SK-N-SH (cell line): ENCODE measurements around the gene MPC2. TPM values are rescaled to one million over a fixed set of nuclear protein-coding genes. Genes with fewer than 3 reads are reported as not detected.

Source experiments
- CTCF ChIA-PET: fragments of 300-600, 350-600 bp; formaldehyde crosslinking; extraction: SDS; loops from one replicate; lab custom pipeline; 2021; lab: Yijun Ruan, JAX
- POLR2A ChIA-PET: fragments of 350-600 bp; sonication (Branson Sonifier 250); formaldehyde crosslinking; extraction: SDS; loops from one replicate; lab custom pipeline; 2020; ENCODE audit warnings: antibody characterized with exemption, inconsistent platforms; lab: Yijun Ruan, JAX
- DNase-seq: peaks from one replicate; pipeline ENCODE4 v3.0.0; 2012
- H2AFZ ChIP-seq: fragments of 200-600 bp; sonication (generic); 2 replicates; pipeline ENCODE4 v1.8.1; 2016; ENCODE audit warnings: antibody characterized with exemption, mild to moderate bottlenecking, low read depth
- H3F3A ChIP-seq: fragments of 200-600 bp; sonication (generic); replicated peaks from 2 replicates; pipeline ENCODE3; 2016; ENCODE audit warnings: antibody characterized with exemption, mild to moderate bottlenecking; ENCODE audit not compliant: insufficient read depth
- H3K27ac ChIP-seq, 2 experiments: fragments of 200-500 bp in 1 of 2; fragments of 200-600 bp in 1 of 2; sonication (Bioruptor generic) in 1 of 2; sonication (generic), shearing (Covaris generic) in 1 of 2; 2 replicates each; pipeline versions ENCODE4 v1.5.1 to v1.6.1; 2014 to 2016; ENCODE audit warnings: low read depth in 2 of 2, inconsistent platforms in 1 of 2, low read length in 1 of 2, mild to moderate bottlenecking in 1 of 2, mixed read lengths in 1 of 2
- H3K27me3 ChIP-seq: fragments of 200-600 bp; sonication (generic), shearing (Covaris generic); 2 replicates; pipeline ENCODE4 v1.6.1; 2016; ENCODE audit warnings: mixed run types; ENCODE audit not compliant: insufficient read depth
- H3K36me3 ChIP-seq, 2 experiments: fragments of 200-500 bp in 1 of 2; fragments of 200-600 bp in 1 of 2; sonication (Bioruptor generic) in 1 of 2; sonication (generic) in 1 of 2; replicated peaks in 1 of 2; 2 replicates each; pipeline versions ENCODE3 to v1.5.1; 2014 to 2016; ENCODE audit warnings: low read length in 1 of 2, mild to moderate bottlenecking in 1 of 2; ENCODE audit not compliant: insufficient read depth in 2 of 2, control insufficient read depth in 1 of 2
- H3K4me1 ChIP-seq, 2 experiments: fragments of 200-500 bp in 1 of 2; fragments of 200-600 bp in 1 of 2; sonication (Bioruptor generic) in 1 of 2; sonication (generic), shearing (Covaris generic) in 1 of 2; 2 replicates each; pipeline versions ENCODE4 v1.5.1 to v1.6.1; 2014 to 2016; ENCODE audit warnings: low read depth in 1 of 2, low read length in 1 of 2, mixed run types in 1 of 2; ENCODE audit not compliant: insufficient read depth in 2 of 2, control insufficient read depth in 1 of 2
- H3K4me2 ChIP-seq: fragments of 200-600 bp; sonication (generic), shearing (Covaris generic); 2 replicates; pipeline ENCODE4 v1.6.1; 2017; ENCODE audit warnings: mixed run types
- H3K4me3 ChIP-seq, 2 experiments: fragments of 200-500 bp in 1 of 2; fragments of 200-600 bp in 1 of 2; sonication (Bioruptor generic) in 1 of 2; sonication (generic), shearing (Covaris generic) in 1 of 2; 2 replicates each; pipeline versions ENCODE4 v1.5.1 to v1.8.1; 2014 to 2016; ENCODE audit warnings: low read depth in 2 of 2, inconsistent platforms in 1 of 2, low read length in 1 of 2, mild to moderate bottlenecking in 1 of 2, mixed read lengths in 1 of 2, moderate library complexity in 1 of 2
- H3K79me2 ChIP-seq: fragments of 200-600 bp; sonication (generic); 2 replicates; pipeline ENCODE4 v1.8.1; 2017; ENCODE audit warnings: mild to moderate bottlenecking; ENCODE audit not compliant: insufficient read depth
- H3K9ac ChIP-seq: fragments of 200-600 bp; sonication (generic); 2 replicates; pipeline ENCODE4 v1.6.1; 2017; ENCODE audit warnings: mixed run types
- H3K9me2 ChIP-seq: fragments of 200-600 bp; sonication (generic); 2 replicates; pipeline ENCODE4 v1.6.1; 2017; ENCODE audit warnings: mixed run types
- H3K9me3 ChIP-seq: fragments of 200-600 bp; sonication (generic); 2 replicates; pipeline ENCODE4 v1.6.1; 2017; ENCODE audit warnings: mixed run types, mild to moderate bottlenecking, moderate library complexity
- H4K20me1 ChIP-seq: fragments of 200-600 bp; sonication (generic); 2 replicates; pipeline ENCODE4 v1.6.1; 2017; ENCODE audit warnings: mild to moderate bottlenecking, mixed run types; ENCODE audit not compliant: insufficient read depth
- EP300 ChIP-seq, 2 experiments: IDR thresholded peaks; 2 replicates each; pipeline versions ENCODE4 v1.4.0 to v1.6.1; 2012; ENCODE audit warnings: borderline replicate concordance in 1 of 2, low read depth in 1 of 2, low read length in 1 of 2
- EZH2phosphoT487 ChIP-seq: fragments of 200-600 bp; sonication (generic); IDR thresholded peaks from 2 replicates; pipeline ENCODE4 v1.6.1; 2017; ENCODE audit warnings: low read depth, mixed run types, mild to moderate bottlenecking, antibody characterized with exemption, moderate library complexity, borderline replicate concordance
- FOXJ3 ChIP-seq: sonication (generic); formaldehyde crosslinking; IDR thresholded peaks from 2 replicates; pipeline ENCODE4 v1.5.1; 2020; ENCODE audit warnings: mild to moderate bottlenecking, missing genetic modification reagents
- FOXM1 ChIP-seq: IDR thresholded peaks from 2 replicates; pipeline ENCODE4 v1.4.0; 2012; ENCODE audit warnings: low read depth, mild to moderate bottlenecking
- GABPA ChIP-seq: IDR thresholded peaks from 2 replicates; pipeline ENCODE4 v1.4.0; 2012; ENCODE audit warnings: low read depth, mild to moderate bottlenecking
- GATA2 ChIP-seq: sonication (generic); formaldehyde crosslinking; IDR thresholded peaks from 2 replicates; pipeline ENCODE4 v1.5.0; 2020; ENCODE audit warnings: mild to moderate bottlenecking, missing genetic modification reagents
- IRF3 ChIP-seq: fragments of 150-350 bp; IDR thresholded peaks from 2 replicates; pipeline ENCODE4 v1.6.1; 2016; ENCODE audit warnings: mild to moderate bottlenecking, low read depth, low read length
- MXI1 ChIP-seq: IDR thresholded peaks from 2 replicates; pipeline ENCODE4 v1.6.1; 2012; ENCODE audit warnings: mild to moderate bottlenecking, low read depth, low read length, improper control_type of control experiment
- NFIC ChIP-seq: IDR thresholded peaks from 2 replicates; pipeline ENCODE4 v1.4.0; 2012; ENCODE audit warnings: borderline replicate concordance
- RAD21 ChIP-seq: IDR thresholded peaks from 2 replicates; pipeline ENCODE4 v1.6.1; 2012; ENCODE audit warnings: mild to moderate bottlenecking, low read length
- RCOR1 ChIP-seq: fragments of 150-350 bp; IDR thresholded peaks from 2 replicates; pipeline ENCODE4 v1.6.1; 2017; ENCODE audit warnings: antibody characterized with exemption, low read length
- RFX5 ChIP-seq: IDR thresholded peaks from 2 replicates; pipeline ENCODE4 v1.6.1; 2012; ENCODE audit warnings: mild to moderate bottlenecking, improper control_type of control experiment, low read length
- RXRA ChIP-seq: IDR thresholded peaks from 2 replicates; pipeline ENCODE4 v1.4.0; 2012; ENCODE audit warnings: low read depth, mild to moderate bottlenecking, borderline replicate concordance
- SIN3A ChIP-seq: IDR thresholded peaks from 2 replicates; pipeline ENCODE4 v1.6.1; 2012; ENCODE audit warnings: low read depth, mild to moderate bottlenecking, low read length, moderate library complexity, borderline replicate concordance
- SMC3 ChIP-seq: IDR thresholded peaks from 2 replicates; pipeline ENCODE4 v1.6.1; 2012; ENCODE audit warnings: low read depth, low read length, improper control_type of control experiment
- TCF12 ChIP-seq: IDR thresholded peaks from 2 replicates; pipeline ENCODE4 v1.4.0; 2012
- USF2 ChIP-seq: fragments of 150-350 bp; IDR thresholded peaks from 2 replicates; pipeline ENCODE4 v1.6.1; 2017; ENCODE audit warnings: antibody characterized with exemption, low read length, low read depth, borderline replicate concordance
- YY1 ChIP-seq: IDR thresholded peaks from 2 replicates; pipeline ENCODE4 v1.4.0; 2012; ENCODE audit warnings: low read depth, mild to moderate bottlenecking
- ZBTB33 ChIP-seq: IDR thresholded peaks from 2 replicates; pipeline ENCODE4 v1.4.0; 2012; ENCODE audit warnings: low read depth, borderline replicate concordance
- WGBS: methylation state at CpG from one replicate; pipeline ENCODE4 v1.1.6; 2017; ENCODE audit warnings: low lambda C conversion rate; 5-methylcytosine and 5-hydroxymethylcytosine counted together
- polyA plus RNA-seq, 3 experiments: library from polyadenylated mRNA; depleted of rRNA; stranded (reverse); fragments of >200 nt; gene quantifications; 2 replicates each; pipeline ENCODE4 v1.2.3, GENCODE V29; 2012

Gene MPC2
- polyA plus RNA-seq, 1 of the 3 experiments (the other 2 are of a cell fraction): 15.9 TPM

GRCh38 chr1:167915569-167915968, 21.3 kb downstream of the MPC2 start:
- no peak overlapping the region for H3K9ac ChIP-seq
- no peaks in the 10 kb centered on the region for H3K79me2 ChIP-seq
- WGBS: 99% methylated on average over 8 of the region's 8 CpGs
- POLR2A ChIA-PET: no interaction called here
- no peak overlapping the region for H3K27ac ChIP-seq
- no peaks in the 10 kb centered on the region; a peak in 1 of 4 replicates for H3K4me1 ChIP-seq
- no peaks in the 10 kb centered on the region for H3K9me3 ChIP-seq
- no peaks in the 10 kb centered on the region for H4K20me1 ChIP-seq
- H2AFZ ChIP-seq: no peak overlapping the region
- H3K4me2 ChIP-seq: no peak overlapping the region
- H3F3A ChIP-seq: peaks cover 5% of the 10 kb centered on the region
- no peaks in the 10 kb centered on the region for H3K27me3 ChIP-seq
- H3K9me2 ChIP-seq: no peaks in the 10 kb centered on the region
- no peak overlapping the region for H3K4me3 ChIP-seq
- no peak for DNase-seq
- CTCF ChIA-PET: interaction anchor here (1.4 kb wide), 1 partner anchor 22 kb away, joined by 3 read pairs; no protein-coding TSS in a partner anchor
- H3K36me3 ChIP-seq: peaks cover 15 to 26% of the 10 kb centered on the region in 2 experiments
- TF ChIP-seq GATA2 (CRISPR knock-in tag) (no peak), IRF3 (no peak), RCOR1 (no peak), USF2 (no peak), YY1 (no peak), RAD21 (no peak), GABPA (no peak), RFX5 (no peak), RXRA (no peak), EZH2phosphoT487 (no peak), MXI1 (no peak), TCF12 (no peak), EP300 (IDR thresholded peaks at IDR 0.05; ENCODE audit: borderline replicate concordance in 1 of 2, low read depth in 1 of 2, low read length in 1 of 2) (no peak), SIN3A (no peak), NFIC (no peak), FOXM1 (no peak), FOXJ3 (CRISPR knock-in tag) (no peak)

GRCh38 chr1:167913895-167914496, 22.9 kb downstream of the MPC2 start, which contains the start of gene ADCY10:
ADCY10 (minus strand) TSS chr1:167914134; CDS start chr1:167905140, 8,994 bp downstream.
- Histone ChIP-seq H3K79me2 (no peaks in the 10 kb centered on the region), H3F3A (peaks cover 5% of the 10 kb centered on the region), H3K9me3 (no peaks in the 10 kb centered on the region), H3K4me2 (no peak within 1 kb of the TSS), H3K4me3 (no peak within 1 kb of the TSS), H3K9ac (no peak within 1 kb of the TSS), H3K36me3 (peaks cover 15 to 21% of the 10 kb centered on the region in 2 experiments), H3K27ac (no peak within 1 kb of the TSS), H3K9me2 (no peaks in the 10 kb centered on the region), H2AFZ (no peak within 1 kb of the TSS), H3K4me1 (no peaks in the 10 kb centered on the region; a peak in 1 of 4 replicates), H3K27me3 (no peaks in the 10 kb centered on the region), H4K20me1 (no peaks in the 10 kb centered on the region)
- TF ChIP-seq IRF3 (no peak), SIN3A (no peak), ZBTB33 (no peak), SMC3 (no peak), FOXJ3 (CRISPR knock-in tag) (no peak)
- ChIA-PET POLR2A (no interaction called here), CTCF (no interaction called here)
- DNase-seq: no peak
- 95% methylated on average over 8 of the region's 9 CpGs for WGBS
